ENCODE results near the gene PLEKHA6. TPM values are rescaled to one million over a fixed set of nuclear protein-coding genes. Genes with fewer than 3 reads are reported as not detected.

The PLEKHA6 gene
- total and polyA plus RNA-seq, 2 of the 4 experiments (the other 2 are of a cell fraction): 8.2 to 19.9 TPM

GRCh38 chr1:204337583-204337982 is 22.1 kb downstream of the PLEKHA6 start:
- in situ Hi-C loops (cut with MboI; ENCODE audit: low sequenced_read_pairs): no loop called here

More at GRCh38 chr1:204337583-204337982, 22.1 kb downstream of the PLEKHA6 start:
- dilution Hi-C loops (cut with HindIII; ENCODE audit: low sequenced_read_pairs, unreplicated experiment): no loop called here
- Histone ChIP-seq H2AK5ac (ENCODE audit: low read depth, low read length) (peak overlapping the region; percentile 56; the same call in 1 of the 2 replicates), H2BK5ac (ENCODE audit: low read depth, low read length, poor library complexity, severe bottlenecking) (no peak overlapping the region), H3K23ac (ENCODE audit: low read depth, low read length) (no peak overlapping the region), H3K9ac (ENCODE audit: low read depth, low read length) (no peak overlapping the region), H3K36me3 (ENCODE audit: control insufficient read depth, insufficient read depth, low read length) (no peaks in the 10 kb centered on the region), H2BK20ac (ENCODE audit: low read depth, low read length) (no peak overlapping the region), H3K4me2 (ENCODE audit: low read depth, low read length) (no peak overlapping the region), H2BK120ac (ENCODE audit: low read depth, low read length) (no peak overlapping the region), H4K5ac (ENCODE audit: low read depth, low read length) (no peak overlapping the region), H3K27ac (ENCODE audit: insufficient read depth, low read length) (no peak overlapping the region), H2AFZ (replicated peaks; ENCODE audit: low read length, poor library complexity) (no peak overlapping the region), H3K4me1 (ENCODE audit: control insufficient read depth, insufficient read depth, low read length) (peaks cover 51% of the 10 kb centered on the region), H4K8ac (ENCODE audit: low read depth in 2 of 2, low read length in 2 of 2) (no peak overlapping the region), H3K4me3 (ENCODE audit: insufficient read depth, low read depth, low read length) (no peak overlapping the region), H4K20me1 (ENCODE audit: insufficient read depth, low read length) (no peaks in the 10 kb centered on the region), H3K14ac (replicated peaks; ENCODE audit: low read depth, low read length) (no peak overlapping the region), H3K9me3 (ENCODE audit: control insufficient read depth, insufficient read depth, low read length) (no peaks in the 10 kb centered on the region), H3K18ac (ENCODE audit: low read depth, low read length) (no peak overlapping the region), H3K4ac (ENCODE audit: low read depth, low read length) (no peak overlapping the region), H3K27me3 (ENCODE audit: control insufficient read depth, insufficient read depth, low read length) (no peaks in the 10 kb centered on the region), H2AK9ac (replicated peaks; ENCODE audit: low read depth, low read length, poor library complexity) (no peak overlapping the region), H3K79me1 (ENCODE audit: low read depth in 1 of 2, low read length in 2 of 2) (no peaks in the 10 kb centered on the region), H3K56ac (ENCODE audit: extremely low read depth, insufficient read depth, low read length) (no peak overlapping the region), H2BK15ac (ENCODE audit: low read depth, low read length) (no peak overlapping the region), H3K9me1 (ENCODE audit: insufficient read depth, low read length) (peaks cover 20% of the 10 kb centered on the region; the same call in 1 of the 2 replicates), H4K91ac (ENCODE audit: insufficient read depth, low read depth, low read length) (peak overlapping the region; percentile 18; the same call in 1 of the 2 replicates)
- ChIA-PET POLR2A (ENCODE audit: unreplicated experiment) (no interaction called here), CTCF (interaction anchor here (0.9 kb wide), 1 partner anchor 21 kb away, joined by 3 read pairs; no protein-coding TSS in a partner anchor)
- DNase-seq (no peak), ATAC-seq (ENCODE audit: low read depth) (no peak)
- intact Hi-C loops (cut with micrococcal nuclease): no loop called here
- BruUV-seq (replicated peaks): no TSS peak
- 80% methylated on average over 2 of the region's 6 CpGs; no CpG with 5 or more reads in 1 of the 2 experiments for WGBS, 2 experiments (ENCODE audit: extremely low coverage in 2 of 2, insufficient read length in 1 of 2)
- TF ChIP-seq CHD1 (IDR thresholded peaks at IDR 0.05; ENCODE audit: low read depth, low read length) (no peak), FOS (IDR thresholded peaks at IDR 0.05; ENCODE audit: low read depth, low read length) (no peak), RAD21 (IDR thresholded peaks at IDR 0.05; ENCODE audit: low read length) (no peak), CEBPB (IDR thresholded peaks at IDR 0.05; ENCODE audit: low read depth, low read length) (no peak), POLR2A (IDR thresholded peaks at IDR 0.05; ENCODE audit: low read depth, low read length) (no peak), ELK1 (IDR thresholded peaks at IDR 0.05; ENCODE audit: borderline replicate concordance, low read depth, low read length) (no peak), MAFK (IDR thresholded peaks at IDR 0.05; ENCODE audit: low read depth, low read length) (no peak), BHLHE40 (IDR thresholded peaks at IDR 0.05; ENCODE audit: low read depth, low read length) (no peak), RFX5 (IDR thresholded peaks at IDR 0.05; ENCODE audit: low read depth, low read length) (no peak), RCOR1 (IDR thresholded peaks at IDR 0.05; ENCODE audit: insufficient replicate concordance, low read length) (no peak), MAZ (IDR thresholded peaks at IDR 0.05; ENCODE audit: borderline replicate concordance, low read depth, low read length) (no peak), MXI1 (IDR thresholded peaks at IDR 0.05; ENCODE audit: borderline replicate concordance, low read depth, low read length) (no peak), NFE2L2 (IDR thresholded peaks at IDR 0.05; ENCODE audit: low read depth, low read length) (no peak), SMC3 (IDR thresholded peaks at IDR 0.05; ENCODE audit: low read depth, low read length) (no peak)

Measured in IMR-90 (cell line).